GM19099 (cell line): Measurements from ENCODE around the gene ERMP1.

Experiments used
- POLR2A ChIP-seq: IDR thresholded peaks from 3 replicates; pipeline ENCODE4 v1.6.1; 2011; ENCODE audit warnings: low read depth; ENCODE audit not compliant: insufficient read length; ENCODE audit errors: extremely low read depth

ERMP1 gene

DNA sequence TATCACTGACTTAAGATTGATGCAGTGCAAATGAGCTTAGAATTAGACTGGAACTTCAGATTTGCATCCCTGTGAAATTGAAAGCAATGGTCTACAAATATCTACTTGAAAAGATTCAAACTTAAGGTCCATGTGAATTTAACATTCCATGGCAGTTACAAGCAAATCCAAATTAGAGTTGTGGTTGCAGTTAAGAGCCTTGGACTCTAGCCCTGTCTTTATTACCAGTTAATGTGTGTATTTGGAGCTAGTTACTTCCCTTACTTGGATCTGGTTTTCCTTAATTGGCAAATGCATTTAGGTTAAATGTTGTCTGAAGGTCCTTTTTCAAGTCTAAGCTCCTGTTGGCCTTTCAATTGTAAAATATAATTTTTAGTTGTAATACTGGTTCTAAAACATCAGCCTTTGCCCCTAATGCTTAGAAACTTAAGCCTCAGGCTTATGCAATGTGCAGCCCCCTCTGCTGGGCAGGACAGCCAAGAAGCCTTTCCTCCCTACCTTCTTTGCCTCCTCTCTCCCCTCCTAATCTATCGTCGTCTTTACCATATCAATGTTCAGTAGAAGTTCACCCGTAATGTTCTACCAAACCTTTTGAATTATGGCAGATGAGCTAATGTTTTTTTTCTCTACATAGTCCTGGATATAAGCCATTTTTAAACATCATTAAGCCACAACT lies 59.5 kb downstream of the ERMP1 start:
- no peak for TF ChIP-seq POLR2A

DNA sequence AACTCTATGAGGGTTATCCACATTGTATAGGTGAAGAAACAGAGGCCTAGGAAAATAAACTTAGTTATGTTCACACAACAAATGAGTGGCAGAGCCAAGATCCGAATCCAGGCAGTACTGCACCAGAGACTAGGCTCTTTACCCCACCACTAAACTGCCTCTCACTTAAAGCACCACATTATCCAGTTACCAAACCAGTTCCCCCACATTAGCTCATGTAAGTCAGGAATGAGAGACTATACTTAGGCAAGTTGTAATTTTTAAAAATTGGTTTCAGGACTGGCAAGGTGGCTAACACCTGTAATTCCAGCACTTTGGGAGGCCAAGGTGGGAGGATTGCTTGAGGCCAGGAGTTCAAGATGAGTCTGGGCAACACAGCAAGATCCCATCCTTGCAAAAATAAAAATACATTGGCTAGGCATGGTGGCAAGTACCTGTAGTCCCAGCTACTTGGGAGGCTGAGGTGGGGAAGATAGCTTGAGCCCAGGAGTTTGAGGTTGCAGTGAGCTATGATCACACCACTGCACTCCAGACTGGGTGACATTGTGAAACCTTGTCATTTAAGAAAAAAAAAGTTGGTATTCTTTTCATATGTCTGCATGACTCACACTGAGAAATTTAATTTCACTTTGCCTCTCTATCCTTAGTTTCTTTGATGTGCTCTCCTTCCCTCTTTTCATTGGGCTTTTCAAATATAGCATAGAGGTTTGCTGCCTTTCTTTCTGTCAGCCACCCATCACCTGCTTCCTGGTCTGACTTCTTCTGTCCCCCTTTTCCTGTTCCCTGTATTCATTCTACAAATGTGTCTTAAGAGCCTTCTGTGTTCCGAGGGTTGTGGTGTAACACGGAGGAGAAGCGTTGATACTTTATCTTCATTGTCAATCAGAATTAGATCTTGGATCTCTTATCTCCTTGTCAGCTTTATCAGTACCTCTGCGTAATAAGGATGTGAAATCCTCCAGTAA lies 64.7 kb downstream of the ERMP1 start:
- no peak for TF ChIP-seq POLR2A

DNA sequence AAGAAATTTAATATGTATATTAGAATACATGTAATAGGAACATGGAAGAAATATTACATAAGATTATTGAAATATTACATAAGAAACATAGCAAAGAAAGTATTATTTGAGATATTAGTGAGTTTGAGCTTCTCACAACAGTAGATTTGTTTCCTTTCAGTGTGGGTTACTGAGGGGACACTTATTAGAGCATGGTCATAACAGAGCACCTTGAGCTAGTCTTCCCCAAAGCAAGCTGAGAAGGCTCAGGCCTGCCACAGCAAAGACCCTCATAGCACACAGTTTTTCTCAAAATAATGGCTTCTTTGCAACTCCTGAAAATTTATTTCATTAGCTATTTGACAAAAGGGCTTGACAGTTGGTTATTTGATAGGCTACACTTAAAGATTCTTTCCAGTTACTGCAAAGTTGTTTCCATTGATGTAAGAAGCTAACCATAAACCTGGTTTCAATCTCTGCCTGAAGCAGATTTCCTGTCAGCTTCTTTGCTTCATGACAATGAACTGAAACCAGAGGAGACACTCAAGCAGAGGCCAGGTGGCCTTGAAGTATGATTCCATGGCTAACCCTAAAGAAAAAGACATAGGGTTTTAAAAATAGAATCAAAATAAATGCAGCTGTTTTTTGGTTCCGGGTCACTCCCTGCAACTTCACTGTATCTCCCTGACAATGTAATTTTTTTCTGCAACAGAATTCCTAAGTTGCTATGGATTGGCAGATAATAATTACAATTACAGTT lies 68.6 kb downstream of the ERMP1 start:
- no peak for TF ChIP-seq POLR2A

DNA sequence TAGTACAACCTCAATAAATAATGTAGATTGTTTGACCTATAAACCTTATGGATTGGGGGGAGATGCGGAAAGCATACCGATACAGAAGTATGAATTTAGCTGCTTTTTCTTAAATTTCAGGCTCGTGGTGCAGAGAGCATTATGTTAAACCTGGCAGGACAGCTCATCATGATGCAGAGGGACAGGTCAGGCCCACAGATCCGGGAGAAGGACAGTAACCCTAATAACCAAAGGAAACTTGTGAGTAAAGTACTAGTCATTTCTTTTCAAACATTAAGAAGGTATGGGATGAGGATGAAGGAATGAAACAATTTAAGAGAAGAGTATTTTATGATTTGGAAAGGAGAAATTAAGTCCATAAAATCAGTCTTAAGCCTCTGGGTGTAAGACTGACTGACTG lies 70.5 kb downstream of the ERMP1 start:
- no peak for TF ChIP-seq POLR2A

DNA sequence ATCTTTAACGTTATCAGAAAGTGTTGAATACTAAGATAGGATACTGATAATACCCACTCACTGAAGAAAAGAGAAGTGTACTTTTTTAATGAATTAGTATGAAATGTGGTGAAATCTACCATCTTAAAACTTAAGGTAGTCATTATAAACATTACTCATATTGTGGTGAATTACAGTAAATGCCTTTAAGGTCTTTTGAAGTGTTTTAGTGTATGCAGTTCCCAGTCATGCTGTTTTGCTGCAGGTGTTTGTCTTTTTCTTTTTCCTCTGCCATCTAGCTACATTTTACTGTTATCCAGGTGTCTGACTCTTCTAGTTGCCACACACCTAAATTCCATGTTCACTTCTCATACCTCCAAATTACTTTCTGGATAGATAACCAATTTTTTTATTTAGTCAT lies 72.6 kb downstream of the ERMP1 start:
- TF ChIP-seq POLR2A, result no peak

DNA sequence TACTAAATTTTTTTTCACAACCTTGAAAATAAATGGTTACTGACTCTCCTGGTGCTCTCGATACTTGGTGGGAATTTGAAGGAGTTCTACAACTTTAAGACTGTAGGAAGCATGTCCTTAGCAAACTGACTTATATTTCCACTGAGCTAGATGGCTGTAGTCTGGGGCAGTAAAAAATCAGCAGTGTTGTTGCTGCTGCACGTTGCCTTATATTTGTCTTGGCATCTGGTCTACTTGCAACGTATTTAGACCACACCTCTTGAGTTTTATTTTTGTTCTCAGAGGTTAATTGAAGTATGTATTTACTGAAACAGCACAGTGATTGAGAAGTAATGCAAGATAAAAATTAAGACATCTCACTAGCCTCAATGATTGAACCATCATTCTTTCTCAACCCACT lies 76.3 kb downstream of the ERMP1 start:
- TF ChIP-seq POLR2A, result no peak

DNA sequence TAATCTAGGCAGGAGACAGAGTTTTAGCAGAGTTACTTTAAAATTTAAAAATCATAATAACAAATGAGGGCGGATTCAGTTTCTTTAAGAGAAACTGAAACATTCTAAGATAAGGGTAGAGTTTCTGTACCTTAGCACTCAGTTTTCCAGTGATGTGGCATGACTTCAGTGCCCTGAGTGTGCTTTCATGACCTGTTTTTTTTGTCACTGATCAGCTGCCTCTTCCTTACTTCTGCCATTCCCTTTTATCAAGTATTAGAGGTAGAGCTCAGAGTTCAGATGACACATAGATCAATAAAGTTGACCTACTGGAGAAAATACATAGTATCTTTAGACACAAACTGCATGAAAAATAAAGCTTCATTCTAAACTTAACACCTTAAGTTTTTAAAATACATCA lies 82.3 kb downstream of the ERMP1 start:
- no peak for TF ChIP-seq POLR2A

DNA sequence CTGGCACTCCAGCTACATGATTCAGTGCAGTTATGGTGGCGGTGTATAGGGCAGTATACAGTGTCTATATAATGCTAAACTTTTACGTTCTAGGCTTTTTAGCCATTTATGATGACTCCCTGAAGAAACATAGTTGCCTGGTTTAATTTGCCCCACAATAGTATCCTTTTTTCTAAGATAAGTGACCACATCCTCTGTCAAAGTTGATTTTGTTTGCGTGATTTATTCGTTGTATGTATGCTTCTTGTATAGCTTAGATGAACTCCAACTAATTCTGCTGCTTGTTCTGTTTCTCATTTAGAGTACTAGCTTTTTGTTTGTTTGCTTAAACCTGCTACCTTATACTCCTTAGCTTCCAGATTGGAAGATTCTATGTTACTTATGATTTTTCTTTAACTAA lies 83.6 kb downstream of the ERMP1 start:
- TF ChIP-seq POLR2A, result no peak

DNA sequence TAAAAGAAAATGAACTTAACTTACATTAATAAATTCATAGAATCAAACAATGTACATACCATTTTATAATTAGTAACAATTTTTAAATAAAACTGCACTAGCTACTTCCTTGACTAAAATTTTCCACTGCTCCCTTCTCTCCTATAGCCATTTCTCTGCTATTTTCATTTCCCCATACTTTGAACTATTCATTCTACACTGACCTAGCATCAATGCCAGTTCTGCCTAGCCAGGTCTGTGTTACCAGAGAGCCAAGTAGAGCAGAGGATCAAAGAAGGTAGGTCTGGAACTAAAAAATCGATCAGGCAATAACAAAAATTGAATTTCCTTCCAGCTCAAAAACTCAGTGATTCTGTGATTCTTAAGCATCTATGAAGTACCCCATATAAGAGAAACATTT lies 84.5 kb downstream of the ERMP1 start:
- TF ChIP-seq POLR2A, result no peak

DNA sequence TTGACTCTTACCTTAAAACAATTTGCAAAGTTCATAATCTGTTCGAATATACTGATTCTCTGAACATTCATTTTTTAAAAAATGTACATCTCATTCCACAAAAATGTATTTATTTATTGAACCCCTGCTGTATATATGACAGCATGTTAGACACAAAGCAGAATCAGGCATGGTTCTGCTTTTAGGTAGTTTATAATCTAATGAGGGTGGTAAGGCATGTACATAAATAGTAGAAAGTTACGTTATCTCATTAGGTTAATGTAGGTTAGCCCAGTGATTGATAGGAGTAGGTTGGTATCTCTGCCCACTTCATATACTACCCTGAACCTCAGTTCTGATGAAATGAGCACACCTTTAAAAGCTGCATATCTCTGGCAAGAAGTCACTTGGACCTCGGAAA lies 89.8 kb downstream of the ERMP1 start:
- TF ChIP-seq POLR2A, result no peak

DNA sequence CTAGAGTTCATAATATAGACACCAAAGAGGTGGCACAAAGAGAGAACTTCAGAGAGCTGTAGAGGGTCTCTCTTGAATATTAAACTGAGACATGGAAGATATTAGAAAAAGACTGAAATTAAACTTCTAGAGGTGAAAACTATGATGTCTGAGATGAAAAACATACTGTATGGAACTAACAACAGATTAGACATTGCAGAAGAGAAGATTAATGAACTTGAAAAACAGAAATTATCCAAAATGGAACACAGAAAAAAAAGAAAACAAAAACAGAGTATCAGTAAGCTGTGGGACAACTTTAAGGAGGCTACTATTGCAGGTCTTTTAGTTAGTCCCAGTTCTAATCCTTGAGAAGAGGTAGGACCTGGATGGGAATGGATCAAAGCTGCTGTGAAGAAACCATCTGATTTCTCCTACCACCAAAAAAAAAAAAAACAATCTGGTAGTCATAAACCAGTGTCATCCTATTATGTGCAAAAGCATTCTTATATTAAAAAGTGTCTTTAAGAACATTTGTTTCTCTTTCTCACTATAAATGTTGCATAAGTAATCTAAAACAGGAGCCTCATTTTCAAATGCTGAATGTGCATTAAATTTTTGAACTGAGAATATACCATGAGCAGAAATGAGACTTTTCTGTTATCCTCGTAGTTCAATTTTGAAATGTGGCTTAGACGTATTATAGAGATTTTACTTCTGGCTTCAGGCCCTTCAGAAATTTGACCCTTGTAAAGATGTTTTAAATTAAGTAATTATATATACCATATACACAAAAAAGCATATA lies 96.2 kb downstream of the ERMP1 start:
- TF ChIP-seq POLR2A, result no peak

DNA sequence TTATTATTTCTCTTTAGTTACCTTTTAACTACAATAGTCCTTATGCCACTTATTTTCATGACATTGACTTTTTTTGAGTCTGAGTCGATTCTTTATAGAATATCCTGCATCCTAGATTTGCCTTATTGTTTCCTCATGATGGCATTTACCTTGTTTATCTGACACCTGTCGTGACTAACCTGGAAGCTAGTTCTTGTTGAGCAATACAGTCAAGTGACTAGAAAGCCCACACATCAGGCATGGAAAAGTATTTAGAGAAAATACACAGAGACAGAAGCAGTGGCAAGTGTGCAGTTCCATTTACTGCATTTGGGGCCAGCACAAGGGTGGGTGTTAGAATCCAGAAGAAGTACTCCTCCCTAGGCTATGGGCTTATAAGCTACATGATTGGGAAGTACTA lies 97.8 kb downstream of the ERMP1 start:
- no peak for TF ChIP-seq POLR2A
